ENCODE measurements around the gene FAM9A. TPM values are rescaled to one million over a fixed set of nuclear protein-coding genes. Genes with fewer than 3 reads are reported as not detected.

FAM9A gene
- total RNA-seq, 1 donor from 2014 or later, result not detected

GRCh38 chrX:8822002-8822401 lies 20.8 kb upstream of the FAM9A start:
- Mint-ChIP-seq H3K27me3 (ENCODE audit: low read depth) (peaks cover 13% of the 10 kb centered on the region), H3K4me1 (ENCODE audit: low read depth) (no peaks in the 10 kb centered on the region), H3K36me3 (ENCODE audit: low read depth) (no peaks in the 10 kb centered on the region), H3K27ac (ENCODE audit: unreplicated experiment) (no peak overlapping the region), H3K9me3 (ENCODE audit: low read depth) (no peaks in the 10 kb centered on the region), H3K4me3 (ENCODE audit: unreplicated experiment) (no peak overlapping the region)
- DNase-seq (ENCODE audit: low spot score), result no peak
- no peak for TF ChIP-seq CTCF (IDR thresholded peaks at IDR 0.05)

- no peak overlapping the region for H3K27ac Mint-ChIP-seq (ENCODE audit: unreplicated experiment)
- peak; percentile 33 for TF ChIP-seq CTCF (IDR thresholded peaks at IDR 0.05)
- DNase-seq (ENCODE audit: low spot score), result no peak
- H3K4me3 Mint-ChIP-seq (ENCODE audit: unreplicated experiment), result no peak overlapping the region
- no peaks in the 10 kb centered on the region for H3K4me1 Mint-ChIP-seq (ENCODE audit: low read depth)
- H3K36me3 Mint-ChIP-seq (ENCODE audit: low read depth), result no peaks in the 10 kb centered on the region
- H3K27me3 Mint-ChIP-seq (ENCODE audit: low read depth), result peaks cover 10% of the 10 kb centered on the region
- no peaks in the 10 kb centered on the region for H3K9me3 Mint-ChIP-seq (ENCODE audit: low read depth)
Observed at GRCh38 chrX:8820910-8821527, 19.8 kb upstream of the FAM9A start.

DNA sequence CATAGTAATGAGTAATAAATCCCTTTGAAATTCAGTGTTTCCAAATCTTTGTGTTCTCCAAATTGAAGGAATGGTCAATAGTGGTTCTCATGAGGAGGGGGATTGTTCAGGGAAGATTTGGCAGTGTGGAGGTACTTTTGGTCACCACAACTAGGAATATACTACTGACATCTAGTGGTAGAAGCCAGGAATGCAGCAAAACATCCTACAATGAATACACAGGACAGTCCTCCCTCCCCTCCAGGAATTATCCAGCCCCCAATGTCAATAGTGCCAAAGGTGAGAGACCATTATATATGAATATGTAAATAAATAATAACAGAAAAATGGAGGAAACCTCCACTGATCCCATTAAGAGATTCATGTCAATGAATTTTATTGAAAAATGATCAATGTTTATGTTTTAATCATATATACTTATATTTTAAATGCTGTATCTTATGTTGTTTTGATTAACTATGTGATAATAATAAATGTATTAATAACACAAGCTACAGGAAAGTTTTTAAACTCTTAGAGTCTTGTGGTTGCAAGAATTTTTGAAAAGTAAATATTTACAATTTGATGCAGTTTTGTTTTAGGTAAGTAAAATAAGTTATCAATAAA lies 14.4 kb upstream of the FAM9A start:
- Mint-ChIP-seq H3K36me3 (ENCODE audit: low read depth) (no peaks in the 10 kb centered on the region), H3K27me3 (ENCODE audit: low read depth) (peaks cover 8% of the 10 kb centered on the region), H3K4me3 (ENCODE audit: unreplicated experiment) (no peak overlapping the region), H3K4me1 (ENCODE audit: low read depth) (no peaks in the 10 kb centered on the region), H3K9me3 (ENCODE audit: low read depth) (no peaks in the 10 kb centered on the region), H3K27ac (ENCODE audit: unreplicated experiment) (no peak overlapping the region)
- DNase-seq (ENCODE audit: low spot score), result no peak
- peak; percentile 91 for TF ChIP-seq CTCF (IDR thresholded peaks at IDR 0.05)

DNA sequence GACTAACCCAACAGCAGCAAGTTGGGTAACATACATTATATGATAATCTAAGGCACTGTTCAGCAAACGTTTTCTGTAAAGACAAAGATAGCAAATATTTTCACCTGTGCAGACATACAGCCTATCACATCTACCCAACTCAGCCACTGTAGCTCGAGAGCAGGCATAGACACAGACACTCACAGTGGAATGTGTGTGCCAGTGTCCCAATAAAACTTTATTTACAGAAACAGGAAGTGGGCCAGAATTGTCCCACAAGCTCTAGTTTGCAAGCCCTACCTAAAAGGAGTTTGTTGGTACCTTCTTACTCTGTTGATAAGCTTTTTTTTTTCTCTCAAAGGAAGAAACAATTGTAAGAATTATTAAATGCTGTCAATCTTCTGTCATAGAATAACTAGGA lies 11.9 kb upstream of the FAM9A start:
- H3K4me3 Mint-ChIP-seq (ENCODE audit: unreplicated experiment), result no peak overlapping the region
- H3K4me1 Mint-ChIP-seq (ENCODE audit: low read depth), result no peaks in the 10 kb centered on the region
- H3K9me3 Mint-ChIP-seq (ENCODE audit: low read depth), result no peaks in the 10 kb centered on the region
- TF ChIP-seq CTCF (IDR thresholded peaks at IDR 0.05), result no peak
- H3K27me3 Mint-ChIP-seq (ENCODE audit: low read depth), result peaks cover 11% of the 10 kb centered on the region
- H3K36me3 Mint-ChIP-seq (ENCODE audit: low read depth), result no peaks in the 10 kb centered on the region
- DNase-seq (ENCODE audit: low spot score), result no peak
- no peak overlapping the region for H3K27ac Mint-ChIP-seq (ENCODE audit: unreplicated experiment)

- Mint-ChIP-seq H3K27me3 (ENCODE audit: low read depth) (peaks cover 20% of the 10 kb centered on the region), H3K9me3 (ENCODE audit: low read depth) (no peaks in the 10 kb centered on the region), H3K4me1 (ENCODE audit: low read depth) (no peaks in the 10 kb centered on the region), H3K36me3 (ENCODE audit: low read depth) (no peaks in the 10 kb centered on the region), H3K4me3 (ENCODE audit: unreplicated experiment) (no peak overlapping the region), H3K27ac (ENCODE audit: unreplicated experiment) (no peak overlapping the region)
- no peak for TF ChIP-seq CTCF (IDR thresholded peaks at IDR 0.05)
- no peak for DNase-seq (ENCODE audit: low spot score)
Observed at GRCh38 chrX:8811611-8812010, 10.4 kb upstream of the FAM9A start.
